Sciatic nerve (tissue), 2 donors: ENCODE results near the gene AGAP3. TPM values are rescaled to one million over a fixed set of nuclear protein-coding genes. Genes with fewer than 3 reads are reported as not detected.
A peak's percentile ranks its signal among the peaks of the same experiment; 100 is the strongest.

Source experiments
- ATAC-seq: fragments of 200-7000 bp; cut with Tn5 transposase; one replicate; pipeline ENCODE4 v1.9.1; 2020; ENCODE audit warnings: mild to moderate bottlenecking, moderate library complexity
- DNase-seq: peaks from one replicate; pipeline ENCODE4 v3.0.0-alpha.2; 2020; ENCODE audit warnings: low spot score
- intact Hi-C: fragments of 100-400 bp; cut with DNase I; formaldehyde crosslinking; loops from one replicate; pipeline ENCODE4 v1.14.2; 2022
- total RNA-seq: library from RNA; stranded (reverse); fragmentation: NEBNext Ultra II Directional; extraction: Animal tissue kit (Norgen Biotek cat#: 25700); gene quantifications from one replicate; pipeline ENCODE4 v1.2.1, GENCODE V29; 2021
- donor health status: DM: no; HTN: no; CAD: no.
- donor health status: DM: no; HTN: no; CAD: no.

AGAP3 gene
- total RNA-seq, 1 donor from 2014 or later: 99.7 TPM

DNA sequence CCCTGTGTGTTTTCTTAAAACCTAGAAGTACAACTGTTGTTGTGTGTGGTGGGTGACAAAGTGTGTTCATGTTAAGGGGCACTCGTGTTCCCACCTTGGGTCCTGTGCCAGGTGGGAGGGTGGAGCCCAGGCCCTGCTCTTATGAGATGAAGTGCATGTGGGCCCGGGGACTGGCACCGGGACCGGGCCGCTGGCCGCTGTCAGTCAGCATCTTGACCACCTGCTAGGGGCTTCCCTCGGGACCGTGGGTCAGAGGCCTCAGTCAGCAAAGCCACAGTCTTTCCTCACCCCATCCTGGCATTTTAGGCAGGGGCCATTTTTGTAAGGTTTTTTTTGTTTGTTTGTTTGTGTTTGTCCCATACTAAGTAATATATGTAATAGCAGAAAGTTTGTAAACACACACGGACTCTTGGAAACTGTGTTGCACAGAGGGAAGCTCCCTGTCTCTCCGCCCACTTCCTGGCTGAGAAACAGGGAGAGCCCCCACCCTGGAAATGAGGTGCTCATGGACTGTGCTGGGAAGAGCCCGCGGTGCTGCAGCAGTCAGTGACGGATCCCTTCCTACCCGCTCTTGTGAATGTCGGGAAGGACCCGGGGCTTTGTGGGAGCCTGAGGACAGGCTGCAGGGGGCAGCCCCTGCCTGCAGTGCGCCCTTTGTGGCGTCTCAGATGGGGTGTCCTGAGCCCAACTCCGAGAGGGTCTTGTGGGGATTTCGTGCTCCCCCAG is 13.4 kb downstream of the AGAP3 start:
- DNase-seq (no peak), ATAC-seq (no peak)
- intact Hi-C loops: no loop called here

DNA sequence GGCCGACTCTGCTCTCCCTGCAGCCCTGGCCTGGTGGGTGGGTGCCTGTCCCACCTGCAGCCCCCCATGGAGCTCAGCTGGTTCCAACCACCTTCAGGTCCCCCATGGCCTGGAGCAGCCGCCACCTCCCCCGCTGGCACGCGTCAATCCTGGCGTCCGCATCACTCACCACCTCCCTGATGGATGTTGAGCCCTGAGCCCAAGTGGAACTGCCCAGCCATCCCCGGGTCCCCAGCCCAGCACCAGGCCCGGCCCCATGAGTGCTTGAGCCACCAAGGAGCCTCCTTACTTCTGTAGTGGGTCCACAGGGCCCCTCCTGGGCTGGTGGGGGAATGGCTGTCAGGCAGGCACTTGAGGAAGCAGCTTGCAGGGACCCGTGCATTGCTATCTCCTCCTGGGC is 14.6 kb downstream of the AGAP3 start:
- DNase-seq: no peak
- ATAC-seq: peak; percentile 14
- intact Hi-C loops: no loop called here

DNA sequence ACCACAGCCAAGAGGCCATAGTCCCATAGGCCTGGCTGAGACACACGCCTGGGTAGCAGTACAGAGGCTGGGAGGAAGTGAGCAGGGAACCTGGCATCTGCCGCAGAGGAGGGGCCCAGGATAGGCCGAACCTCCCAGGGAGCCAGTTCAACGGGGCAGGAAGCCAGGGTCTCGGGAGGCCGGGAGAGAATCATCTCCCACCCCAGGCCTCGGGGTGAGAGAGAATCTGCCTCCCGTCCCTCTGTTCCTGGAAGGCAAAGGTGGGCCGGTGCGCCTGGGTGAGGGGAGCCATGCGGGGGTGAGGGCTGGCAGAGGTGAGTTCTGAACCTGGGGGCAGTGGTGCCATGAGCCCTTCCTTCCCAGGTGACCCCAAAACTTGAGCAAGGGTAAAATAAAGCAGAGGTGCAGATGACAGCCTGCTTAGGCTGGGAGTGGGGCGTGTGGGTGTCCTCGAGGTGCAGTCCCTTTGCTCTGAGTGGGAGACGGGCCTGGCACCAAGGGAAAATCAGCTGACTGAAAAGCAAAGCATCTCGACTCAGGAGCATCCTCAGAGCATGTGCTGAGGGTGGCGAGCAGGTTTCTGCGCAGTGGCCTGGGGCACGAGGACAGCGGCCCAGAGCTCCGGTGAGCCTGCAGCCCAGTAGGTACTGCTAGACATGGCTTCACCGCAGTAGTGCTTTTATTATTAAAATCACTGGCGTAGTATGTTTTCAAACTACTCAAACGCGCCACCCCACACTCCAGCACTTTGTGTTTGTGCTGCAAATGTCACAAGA is 15.5 kb downstream of the AGAP3 start:
- intact Hi-C loops: no loop called here
- ATAC-seq: no peak
- no peak for DNase-seq

GRCh38 chr7:151102991-151103390 is 16.7 kb downstream of the AGAP3 start:
- intact Hi-C loops: no loop called here
- DNase-seq: no peak
- ATAC-seq: no peak

DNA sequence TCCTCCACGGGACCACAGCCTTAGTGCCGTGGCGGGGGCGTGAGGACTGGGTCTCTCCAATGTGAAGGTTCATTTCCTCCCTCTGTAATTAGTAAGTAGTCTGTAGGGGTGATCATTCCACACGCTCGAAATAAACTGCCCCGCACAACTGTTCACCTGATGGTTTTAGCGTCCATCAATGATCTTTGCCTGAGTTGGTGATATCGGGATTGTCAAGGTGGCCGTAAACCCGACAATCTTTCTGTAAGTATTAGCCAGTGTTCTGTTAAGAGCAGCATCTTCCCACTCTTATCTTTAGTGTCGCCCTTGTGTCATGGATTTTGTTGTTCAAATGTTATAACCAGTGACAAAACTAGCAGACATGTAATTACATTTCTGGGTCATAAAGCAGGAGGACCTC is 17.7 kb downstream of the AGAP3 start:
- DNase-seq (no peak), ATAC-seq (no peak)
- intact Hi-C loops: no loop called here

DNA sequence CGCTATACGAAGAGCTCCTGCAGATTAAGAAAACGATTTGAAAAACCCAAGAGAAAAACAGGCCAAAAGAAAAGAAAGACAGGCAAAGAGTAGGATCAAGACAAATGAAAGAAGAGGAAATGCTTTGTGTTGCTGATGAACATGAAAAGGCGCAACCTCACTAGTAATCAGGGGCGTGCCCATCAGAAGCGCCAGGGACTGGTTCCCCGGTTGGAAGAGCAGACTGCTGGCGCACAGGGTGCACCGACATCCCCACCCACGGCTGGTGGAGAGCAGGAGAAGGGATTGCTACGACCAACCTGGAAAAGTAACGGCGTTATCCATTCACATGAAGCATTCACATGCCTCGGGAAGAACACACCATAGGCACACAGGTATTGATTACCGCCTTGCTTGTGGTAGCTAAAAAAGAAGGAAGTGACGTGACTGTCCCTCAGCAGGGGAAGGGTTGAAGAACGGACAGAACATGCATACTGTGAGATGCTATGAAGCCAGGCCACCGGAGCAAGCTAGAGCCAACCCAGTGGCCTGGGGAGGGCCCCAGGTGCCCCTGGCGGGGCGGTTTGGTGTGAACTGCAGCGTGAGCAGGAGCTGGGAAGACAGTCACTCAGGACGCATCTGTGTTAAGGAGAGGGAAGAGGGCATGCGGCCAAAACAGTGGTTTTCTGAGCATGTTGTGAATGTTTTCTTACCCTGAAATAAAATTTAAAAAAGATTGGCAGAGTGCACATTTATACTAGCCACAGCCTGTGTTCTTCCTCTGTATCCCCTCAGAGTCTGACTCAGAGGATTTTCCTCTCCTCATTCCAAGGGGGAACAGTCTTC is 18.3 kb downstream of the AGAP3 start:
- ATAC-seq (peak; percentile 34), DNase-seq (peak; percentile 83)
- intact Hi-C loops: no loop called here

DNA sequence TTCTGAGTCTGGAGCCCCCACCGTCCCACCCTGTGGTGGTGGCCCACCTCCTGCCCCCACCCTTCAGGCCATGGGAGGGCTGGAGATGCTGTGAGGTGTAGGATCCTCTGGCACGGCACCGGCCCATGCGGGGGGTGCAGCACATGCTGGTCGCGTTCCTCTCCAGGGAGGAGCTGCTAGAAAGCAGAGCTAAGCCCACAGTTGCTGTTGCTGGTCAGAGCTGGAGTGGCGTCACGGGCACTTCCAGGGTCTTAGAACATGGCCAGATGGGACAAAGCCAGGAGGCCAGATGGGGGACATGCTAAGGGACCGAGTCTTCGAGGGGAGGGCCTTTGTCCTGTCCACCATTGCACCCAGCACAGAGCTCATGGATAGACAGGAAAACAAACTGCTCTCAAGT is 21.6 kb downstream of the AGAP3 start:
- no peak for ATAC-seq
- intact Hi-C loops: no loop called here
- DNase-seq: no peak

- DNase-seq (no peak), ATAC-seq (peak; percentile 59)
- intact Hi-C loops: loop anchor here (10.0 kb wide), 1 partner anchor 65 kb away; the partner anchor contains the start of gene ASIC3
Measured at GRCh38 chr7:151109094-151110048, 23.1 kb downstream of the AGAP3 start.

GRCh38 chr7:151110236-151110940 is 24.1 kb downstream of the AGAP3 start:
- no peak for DNase-seq
- intact Hi-C loops: loop anchor here (10.0 kb wide), 1 partner anchor 66 kb away; the partner anchor contains the start of gene ASIC3
- ATAC-seq: peak; percentile 2

- intact Hi-C loops: loop anchor here (10.0 kb wide), 1 partner anchor 66 kb away; the partner anchor contains the start of gene ASIC3
- peak; percentile 89 for DNase-seq
- peak; percentile 89 for ATAC-seq
Measured at GRCh38 chr7:151110941-151111645, 24.8 kb downstream of the AGAP3 start.

DNA sequence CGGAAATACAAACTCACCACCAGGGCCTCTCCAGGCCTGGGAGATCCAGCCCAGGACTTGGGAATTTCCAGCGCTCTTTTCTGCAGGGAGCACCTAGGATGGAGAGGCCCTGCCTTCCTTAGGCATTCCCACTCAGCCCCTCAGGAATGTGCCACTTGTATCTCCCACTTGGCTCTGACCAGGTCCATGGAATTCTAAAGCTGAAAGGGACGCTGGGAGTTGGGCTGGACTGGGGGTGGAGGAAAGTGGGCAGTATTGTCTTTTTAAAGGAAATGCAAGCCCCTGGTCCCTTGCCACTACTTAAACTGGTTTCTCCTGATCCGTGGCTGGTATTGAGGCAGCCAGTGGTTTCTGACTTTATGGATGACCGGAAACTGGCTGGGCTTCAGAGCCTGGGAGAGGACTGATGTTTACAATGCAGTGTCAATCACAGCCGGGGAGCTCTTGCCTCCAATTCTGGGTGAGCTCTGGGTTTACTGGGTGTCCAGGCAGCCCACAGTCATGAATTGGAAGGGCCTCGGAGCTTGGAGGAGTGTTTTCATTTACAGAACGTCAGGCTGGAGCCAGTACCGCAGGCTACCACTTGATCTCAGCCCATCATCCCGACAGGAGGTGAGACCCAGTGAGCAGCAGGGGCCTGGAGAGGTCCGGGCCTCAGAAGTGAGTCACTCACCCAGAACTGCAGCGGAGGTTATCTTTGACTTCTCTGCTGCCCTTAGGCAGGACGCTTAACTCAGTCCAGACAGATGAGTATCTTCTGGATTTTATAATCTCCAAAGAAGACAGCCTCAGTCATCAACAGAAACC is 27.3 kb downstream of the AGAP3 start:
- DNase-seq (no peak), ATAC-seq (no peak)
- intact Hi-C loops: loop anchor here (10.0 kb wide), 1 partner anchor 69 kb away; the partner anchor contains the start of gene ASIC3

- DNase-seq: no peak
- intact Hi-C loops: loop anchor here (10.0 kb wide), 1 partner anchor 70 kb away; the partner anchor contains the start of gene ASIC3
- no peak for ATAC-seq
Measured at GRCh38 chr7:151114151-151115090, 28.1 kb downstream of the AGAP3 start.

DNA sequence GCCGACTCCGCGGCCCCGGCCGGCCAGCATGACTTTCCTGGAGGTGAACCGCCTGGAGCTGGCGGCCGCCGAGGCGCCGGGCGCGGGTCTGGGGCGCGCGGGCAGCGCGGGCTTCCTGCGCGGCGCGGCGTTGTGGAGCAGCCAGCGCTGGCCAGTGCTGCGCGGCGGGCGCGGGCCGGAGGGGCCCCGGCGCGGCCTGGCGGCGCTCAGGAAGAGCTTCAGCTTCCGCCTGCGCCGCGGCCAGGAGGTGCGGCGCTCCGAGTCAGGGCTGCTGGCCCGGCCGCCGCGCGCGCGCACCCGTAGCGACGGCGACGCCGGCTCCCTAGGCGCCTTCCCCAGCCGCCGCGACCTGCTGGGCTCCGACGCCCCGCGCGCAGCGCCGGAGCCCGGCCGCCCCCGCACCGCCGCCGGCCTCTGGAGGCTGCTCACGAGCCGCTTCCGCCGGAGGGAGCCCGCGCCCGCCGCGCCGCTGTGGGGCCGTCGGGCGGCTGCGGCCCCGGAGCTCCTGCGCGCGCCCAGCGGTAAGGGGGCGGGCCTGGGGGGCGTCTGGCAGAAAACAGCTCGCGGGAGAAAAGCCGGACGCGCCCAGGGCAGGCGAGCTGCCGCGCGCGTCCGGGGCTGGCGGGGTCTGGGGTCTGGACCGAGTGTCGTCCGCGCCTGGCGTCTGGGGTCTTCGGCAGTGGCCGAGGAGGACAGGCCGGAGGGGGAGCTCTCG is 29.0 kb downstream of the AGAP3 start:
- intact Hi-C loops: loop anchor here (10.0 kb wide), 1 partner anchor 70 kb away; the partner anchor contains the start of gene ASIC3
- no peak for DNase-seq
- ATAC-seq: no peak

- ATAC-seq (no peak), DNase-seq (no peak)
- intact Hi-C loops: loop anchor here (10.0 kb wide), 1 partner anchor 71 kb away; the partner anchor contains the start of gene ASIC3
Measured at GRCh38 chr7:151115836-151116418, 29.7 kb downstream of the AGAP3 start.
